RWPE2 (cell line): Measurements from ENCODE around the gene IBA57.

Experiments
- ATAC-seq: fragments of 200-7000 bp; cut with Tn5 transposase; 3 replicates; pipeline ENCODE4 v1.9.1; 2021; ENCODE audit warnings: low read depth
- DNase-seq: peaks from one replicate; pipeline ENCODE4 v3.0.0-alpha.2; 2020; ENCODE audit warnings: low spot score
- H3K27ac ChIP-seq: fragments of 450-650 bp; 2 replicates; pipeline ENCODE4 v1.5.1; 2017; ENCODE audit warnings: mild to moderate bottlenecking; ENCODE audit not compliant: poor library complexity, severe bottlenecking
- H3K27me3 ChIP-seq: fragments of 250-450 bp; sonication (Bioruptor Pico); 2 replicates; pipeline ENCODE4 v1.5.1; 2021; ENCODE audit warnings: mild to moderate bottlenecking, moderate library complexity; ENCODE audit not compliant: insufficient read depth, poor library complexity, severe bottlenecking
- H3K36me3 ChIP-seq: fragments of 250-450 bp; sonication (Bioruptor Pico); 2 replicates; pipeline ENCODE4 v1.5.1; 2020; ENCODE audit warnings: low read depth, mild to moderate bottlenecking, moderate library complexity
- H3K4me1 ChIP-seq: fragments of 250-450 bp; sonication (Bioruptor Pico); 2 replicates; pipeline ENCODE4 v1.5.1; 2021; ENCODE audit warnings: mild to moderate bottlenecking, moderate library complexity; ENCODE audit not compliant: insufficient read depth, poor library complexity, severe bottlenecking
- H3K4me3 ChIP-seq: fragments of 250-450 bp; sonication (Bioruptor Pico); 2 replicates; pipeline ENCODE4 v1.5.1; 2021; ENCODE audit warnings: mild to moderate bottlenecking, moderate library complexity; ENCODE audit not compliant: severe bottlenecking
- H3K9me3 ChIP-seq: fragments of 250-450 bp; sonication (Bioruptor Pico); 2 replicates; pipeline ENCODE4 v1.5.1; 2021; ENCODE audit warnings: mild to moderate bottlenecking, moderate library complexity; ENCODE audit not compliant: severe bottlenecking
- CTCF ChIP-seq: fragments of 450-650 bp; IDR thresholded peaks from one replicate; pipeline ENCODE4 v1.5.1; 2017; ENCODE audit warnings: mild to moderate bottlenecking, moderate library complexity; ENCODE audit not compliant: poor library complexity, severe bottlenecking

IBA57 gene

GRCh38 chr1:228155596-228156514 lies 9.7 kb upstream of the IBA57 start:
- no peaks in the 10 kb centered on the region for H3K27me3 ChIP-seq
- no peak for ATAC-seq
- no peak overlapping the region for H3K4me3 ChIP-seq
- no peaks in the 10 kb centered on the region for H3K9me3 ChIP-seq
- H3K27ac ChIP-seq, result no peak overlapping the region
- H3K4me1 ChIP-seq, result no peaks in the 10 kb centered on the region
- no peak for TF ChIP-seq CTCF
- DNase-seq, result no peak
- H3K36me3 ChIP-seq, result no peaks in the 10 kb centered on the region

- no peaks in the 10 kb centered on the region for H3K9me3 ChIP-seq
- peaks cover 2% of the 10 kb centered on the region for H3K4me1 ChIP-seq
- TF ChIP-seq CTCF, result no peak
- H3K27me3 ChIP-seq, result no peaks in the 10 kb centered on the region
- ATAC-seq (no peak), DNase-seq (peak; percentile 25)
- H3K4me3 ChIP-seq, result no peak overlapping the region
- no peaks in the 10 kb centered on the region for H3K36me3 ChIP-seq
- H3K27ac ChIP-seq, result no peak overlapping the region
Measured at GRCh38 chr1:228156515-228156881, 9.1 kb upstream of the IBA57 start.

- TF ChIP-seq CTCF, result no peak
- Histone ChIP-seq H3K27ac (no peak overlapping the region), H3K27me3 (no peaks in the 10 kb centered on the region), H3K4me3 (no peak overlapping the region), H3K4me1 (peaks cover 9% of the 10 kb centered on the region), H3K9me3 (no peaks in the 10 kb centered on the region), H3K36me3 (no peaks in the 10 kb centered on the region)
- DNase-seq (no peak), ATAC-seq (no peak)
Measured at GRCh38 chr1:228156941-228157728, 8.5 kb upstream of the IBA57 start.

GRCh38 chr1:228157729-228158126 lies 7.9 kb upstream of the IBA57 start:
- Histone ChIP-seq H3K27me3 (no peaks in the 10 kb centered on the region), H3K4me1 (peaks cover 15% of the 10 kb centered on the region), H3K27ac (no peak overlapping the region), H3K36me3 (no peaks in the 10 kb centered on the region), H3K4me3 (no peak overlapping the region), H3K9me3 (no peaks in the 10 kb centered on the region)
- TF ChIP-seq CTCF, result no peak
- ATAC-seq (no peak), DNase-seq (no peak)
